CD4-positive, alpha-beta T cell (primary cell): ENCODE data around the gene ADCY2. TPM values are rescaled to one million over a fixed set of nuclear protein-coding genes. Genes with fewer than 3 reads are reported as not detected.

Experiments used
- ATAC-seq: fragments of 200-7000 bp; cut with Tn5 transposase; one replicate; pipeline ENCODE4 v1.10.0; 2022; ENCODE audit warnings: mild to moderate bottlenecking; ENCODE audit not compliant: poor library complexity
- CTCF ChIA-PET: fragments of 350-600 bp; sonication (Branson Sonifier 250); formaldehyde crosslinking; loops from one replicate; lab custom pipeline; 2021; ENCODE audit warnings: antibody characterized with exemption, inconsistent platforms; lab: Charles Lee
- POLR2A ChIA-PET: fragments of 350-600 bp; sonication (Branson Sonifier 250); formaldehyde crosslinking; loops from one replicate; lab custom pipeline; 2021; ENCODE audit warnings: antibody characterized with exemption, inconsistent platforms; lab: Charles Lee
- DNase-seq, 14 experiments: peaks; one replicate each; pipeline ENCODE4 v3.0.0-alpha.2; 2013 to 2020; ENCODE audit warnings: mixed read lengths in 2 of 14
- H3K27ac ChIP-seq, 2 donors: one replicate each; pipeline versions ENCODE4 v1.5.1 to v1.7.0; 2013; ENCODE audit warnings: low read length in 2 of 2, low read depth in 1 of 2, mild to moderate bottlenecking in 1 of 2
- H3K27me3 ChIP-seq, 2 experiments: 1 replicate in 1 of 2; 2 replicates in 1 of 2; pipeline versions ENCODE4 v1.6.1 to v1.7.0; 2013; ENCODE audit warnings: low read length in 2 of 2, control low read depth in 1 of 2, mild to moderate bottlenecking in 1 of 2, moderate library complexity in 1 of 2; ENCODE audit not compliant: insufficient read depth in 2 of 2, control insufficient read depth in 1 of 2
- H3K36me3 ChIP-seq: one replicate; pipeline ENCODE4 v1.6.1; 2013; ENCODE audit warnings: low read length, control low read depth; ENCODE audit not compliant: insufficient read depth
- H3K4me1 ChIP-seq: one replicate; pipeline ENCODE4 v1.6.1; 2013; ENCODE audit warnings: low read length, control low read depth; ENCODE audit not compliant: insufficient read depth
- H3K4me3 ChIP-seq: one replicate; pipeline ENCODE4 v1.5.1; 2013; ENCODE audit warnings: mild to moderate bottlenecking, low read length, moderate library complexity
- H3K9me3 ChIP-seq, 2 experiments: 1 replicate in 1 of 2; 2 replicates in 1 of 2; pipeline versions ENCODE4 v1.6.1 to v1.7.0; 2013; ENCODE audit warnings: low read length in 2 of 2, mild to moderate bottlenecking in 2 of 2, control low read depth in 1 of 2, moderate library complexity in 1 of 2; ENCODE audit not compliant: control insufficient read depth in 1 of 2, insufficient read depth in 1 of 2
- H3K27ac Mint-ChIP-seq: one replicate; pipeline ENCODE4 v1.8.0; 2020; ENCODE audit warnings: mixed read lengths
- H3K27me3 Mint-ChIP-seq: one replicate; pipeline ENCODE4 v1.8.0; 2021; ENCODE audit warnings: mixed read lengths
- H3K36me3 Mint-ChIP-seq: one replicate; pipeline ENCODE4 v1.8.0; 2021; ENCODE audit warnings: low read depth, mixed read lengths
- H3K4me1 Mint-ChIP-seq: one replicate; pipeline ENCODE4 v1.8.0; 2021; ENCODE audit warnings: low read depth, mixed read lengths
- H3K4me3 Mint-ChIP-seq: one replicate; pipeline ENCODE4 v1.8.0; 2020; ENCODE audit warnings: mild to moderate bottlenecking, mixed read lengths
- H3K9me3 Mint-ChIP-seq: one replicate; pipeline ENCODE4 v1.8.0; 2020; ENCODE audit warnings: mixed read lengths
- CTCF ChIP-seq: fragments of 200-600 bp; IDR thresholded peaks from one replicate; pipeline ENCODE4 v1.8.0; 2022; ENCODE audit warnings: antibody characterized with exemption, mild to moderate bottlenecking
- intact Hi-C, 2 experiments: fragments of 100-400 bp; cut with DNase I in 1 of 2; cut with micrococcal nuclease in 1 of 2; formaldehyde crosslinking; loops; one replicate each; pipeline versions ENCODE4 v1.15.1 to v1.9.0; 2023 to 2025; cut with DNase I, micrococcal nuclease
- total RNA-seq, 174 experiments: library from RNA in 2 of 174; stranded (reverse) in 2 of 174; gene quantifications; one replicate each; pipeline ENCODE4 v1.2.3 and lab custom pipeline; 2021 to 2026

ADCY2 gene
- total RNA-seq, 2 experiments from 2014 or later: not detected

GRCh38 chr5:7876867-7877266 is 480.9 kb downstream of the ADCY2 start:
- intact Hi-C loops: loop anchor here in 1 of 2 experiments (10.0 kb wide), 1 partner anchor 1242 kb away; the partner anchor contains the start of genes NSUN2 and SRD5A1
- ChIA-PET POLR2A (interaction anchor here (1.2 kb wide), 1 partner anchor 10 kb away, joined by 3 read pairs; no protein-coding TSS in a partner anchor), CTCF (interaction anchor here (3.0 kb wide), 1 partner anchor 10 kb away, joined by 14 read pairs; no protein-coding TSS in a partner anchor)
- H3K36me3 Mint-ChIP-seq: peaks cover 90% of the 10 kb centered on the region
- Histone ChIP-seq H3K4me1 (peaks cover 26% of the 10 kb centered on the region), H3K27ac (no peak overlapping the region), H3K27me3 (no peaks in the 10 kb centered on the region), H3K4me3 (no peak overlapping the region), H3K36me3 (peaks cover 77% of the 10 kb centered on the region), H3K9me3 (no peaks in the 10 kb centered on the region)
- H3K4me1 Mint-ChIP-seq: peaks cover 89% of the 10 kb centered on the region
- no peak overlapping the region for H3K4me3 Mint-ChIP-seq
- TF ChIP-seq CTCF: no peak
- H3K27ac Mint-ChIP-seq: peak overlapping the region; percentile 7
- peak; percentile 45 for ATAC-seq
- H3K9me3 Mint-ChIP-seq: no peaks in the 10 kb centered on the region
- H3K27me3 Mint-ChIP-seq: no peaks in the 10 kb centered on the region
- DNase-seq: peak in 1 of 14 experiments; percentile 10

- Histone ChIP-seq H3K4me3 (no peak overlapping the region), H3K27me3 (no peaks in the 10 kb centered on the region), H3K4me1 (peaks cover 23% of the 10 kb centered on the region), H3K36me3 (peaks cover 86% of the 10 kb centered on the region), H3K9me3 (no peaks in the 10 kb centered on the region), H3K27ac (no peak overlapping the region)
- H3K9me3 Mint-ChIP-seq: no peaks in the 10 kb centered on the region
- DNase-seq: no peak
- no peak overlapping the region for H3K4me3 Mint-ChIP-seq
- TF ChIP-seq CTCF: no peak
- peaks cover 82% of the 10 kb centered on the region for H3K4me1 Mint-ChIP-seq
- intact Hi-C loops: loop anchor here in 1 of 2 experiments (10.0 kb wide), 1 partner anchor 1243 kb away; the partner anchor contains the start of genes NSUN2 and SRD5A1
- ChIA-PET POLR2A (interaction anchor here (1.3 kb wide), 1 partner anchor 9 kb away, joined by 3 read pairs; no protein-coding TSS in a partner anchor), CTCF (no interaction called here)
- no peak for ATAC-seq
- no peaks in the 10 kb centered on the region for H3K27me3 Mint-ChIP-seq
- peaks cover 95% of the 10 kb centered on the region for H3K36me3 Mint-ChIP-seq
- H3K27ac Mint-ChIP-seq: peak overlapping the region; percentile 60
Measured at GRCh38 chr5:7877851-7878250, 481.9 kb downstream of the ADCY2 start.

DNA sequence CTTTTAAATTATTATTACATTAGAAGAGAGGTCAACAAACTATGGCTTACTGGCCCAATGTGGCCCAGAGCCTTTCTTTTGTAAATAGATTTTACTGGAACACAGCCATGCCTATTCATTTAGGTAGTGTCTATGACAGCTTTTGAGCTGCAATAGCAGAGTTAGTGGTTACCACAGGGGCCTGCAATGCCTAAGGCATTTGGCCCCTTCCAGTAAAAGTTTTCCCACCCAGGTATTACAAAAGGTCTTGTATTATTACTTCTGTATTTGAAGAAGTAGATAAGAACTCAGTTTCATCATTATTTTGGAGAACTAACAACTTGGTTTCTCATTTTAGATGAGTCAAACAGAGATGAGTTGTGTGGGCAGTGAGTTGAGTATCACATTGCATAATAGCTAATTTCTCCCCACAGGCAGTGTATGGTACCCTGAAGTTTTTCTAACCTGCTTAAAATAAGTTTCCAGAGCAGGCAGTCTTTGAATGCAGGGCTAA is 482.5 kb downstream of the ADCY2 start:
- intact Hi-C loops: loop anchor here in 1 of 2 experiments (10.0 kb wide), 1 partner anchor 1244 kb away; the partner anchor contains the start of genes NSUN2 and SRD5A1
- Histone ChIP-seq H3K27me3 (no peaks in the 10 kb centered on the region), H3K4me3 (no peak overlapping the region), H3K27ac (no peak overlapping the region), H3K9me3 (no peaks in the 10 kb centered on the region), H3K4me1 (peaks cover 18% of the 10 kb centered on the region), H3K36me3 (peaks cover 91% of the 10 kb centered on the region)
- ChIA-PET CTCF (no interaction called here), POLR2A (interaction anchor here (1.3 kb wide), 1 partner anchor 8 kb away, joined by 3 read pairs; no protein-coding TSS in a partner anchor)
- Mint-ChIP-seq H3K36me3 (peaks cover 99% of the 10 kb centered on the region), H3K4me1 (peaks cover 76% of the 10 kb centered on the region), H3K27ac (peak overlapping the region; percentile 60), H3K27me3 (no peaks in the 10 kb centered on the region), H3K9me3 (no peaks in the 10 kb centered on the region), H3K4me3 (no peak overlapping the region)
- ATAC-seq (no peak), DNase-seq (peak in 1 of 14 experiments; percentile 22)
- no peak for TF ChIP-seq CTCF
